GM19452 (cell line): ENCODE measurements around the gene CUX1.

Experiments
- ATAC-seq: cut with Tn5 transposase; IDR thresholded peaks from one replicate; pipeline ENCODE4 v1.9.1; 2021; ENCODE audit not compliant: unreplicated experiment

The CUX1 gene

DNA sequence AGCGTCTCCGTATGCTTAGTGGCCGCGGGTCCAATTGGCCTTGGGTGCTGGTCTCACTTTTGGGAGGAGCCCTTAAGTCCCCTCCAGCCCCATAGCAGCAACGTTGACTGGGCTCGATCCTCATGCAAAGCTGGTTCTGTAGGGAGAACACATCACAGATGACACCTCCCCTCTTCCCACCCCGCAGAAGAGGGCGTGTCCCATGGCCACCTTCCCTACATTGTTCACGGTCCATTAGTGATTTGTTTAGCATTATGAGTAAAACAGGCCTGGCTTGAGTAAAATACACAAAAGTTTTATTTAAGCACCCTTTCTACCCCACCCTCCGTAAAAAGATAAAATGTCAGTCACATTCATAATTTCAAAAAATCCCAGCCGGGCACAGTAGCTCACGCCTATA lies 380.2 kb downstream of the CUX1 start:
- no peak for ATAC-seq

- no peak for ATAC-seq
These were observed 381.1 kb downstream of the CUX1 start for GRCh38 chr7:102198417-102198956.

GRCh38 chr7:102201576-102201975 lies 384.1 kb downstream of the CUX1 start:
- no peak for ATAC-seq

- no peak for ATAC-seq
These were observed 385.1 kb downstream of the CUX1 start for GRCh38 chr7:102202556-102202955.

- ATAC-seq, result no peak
These were observed 385.8 kb downstream of the CUX1 start for GRCh38 chr7:102203218-102203617.

DNA sequence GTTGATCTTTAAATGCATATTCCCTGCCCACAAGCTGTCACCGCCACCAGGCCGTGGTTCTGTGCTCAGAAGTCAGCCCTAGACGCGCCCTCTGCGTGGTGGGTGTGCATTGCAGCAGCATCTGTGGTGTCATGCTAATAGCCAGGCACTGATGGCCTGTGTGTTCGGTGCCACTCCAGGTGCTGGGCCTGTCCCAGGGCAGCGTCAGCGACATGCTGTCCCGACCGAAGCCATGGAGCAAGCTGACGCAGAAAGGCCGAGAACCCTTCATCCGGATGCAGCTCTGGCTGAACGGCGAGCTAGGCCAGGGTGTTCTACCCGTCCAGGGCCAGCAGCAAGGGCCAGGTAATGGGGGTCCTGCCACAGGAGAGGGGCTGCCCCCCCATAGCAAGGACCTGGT lies 386.8 kb downstream of the CUX1 start:
- ATAC-seq, result no peak

DNA sequence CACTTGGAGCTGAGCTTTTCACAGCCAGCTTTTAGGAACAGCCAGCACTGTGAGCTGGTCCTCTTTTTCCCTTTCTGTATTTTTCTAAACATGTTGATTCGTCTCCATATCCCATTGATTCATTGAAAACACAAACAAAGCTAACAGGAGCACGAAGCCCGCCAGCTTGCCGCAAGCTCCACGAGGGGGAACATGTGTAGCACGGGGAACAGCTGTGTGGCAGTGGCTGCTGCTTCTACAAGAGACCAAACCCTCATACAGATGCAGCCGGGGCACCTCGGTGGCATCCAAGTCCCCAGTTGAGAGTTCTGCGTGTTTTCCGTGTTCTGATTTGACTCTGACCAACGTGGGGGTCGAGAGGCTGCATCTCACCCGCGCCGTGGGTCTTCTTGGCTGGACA lies 388.5 kb downstream of the CUX1 start:
- ATAC-seq, result no peak

DNA sequence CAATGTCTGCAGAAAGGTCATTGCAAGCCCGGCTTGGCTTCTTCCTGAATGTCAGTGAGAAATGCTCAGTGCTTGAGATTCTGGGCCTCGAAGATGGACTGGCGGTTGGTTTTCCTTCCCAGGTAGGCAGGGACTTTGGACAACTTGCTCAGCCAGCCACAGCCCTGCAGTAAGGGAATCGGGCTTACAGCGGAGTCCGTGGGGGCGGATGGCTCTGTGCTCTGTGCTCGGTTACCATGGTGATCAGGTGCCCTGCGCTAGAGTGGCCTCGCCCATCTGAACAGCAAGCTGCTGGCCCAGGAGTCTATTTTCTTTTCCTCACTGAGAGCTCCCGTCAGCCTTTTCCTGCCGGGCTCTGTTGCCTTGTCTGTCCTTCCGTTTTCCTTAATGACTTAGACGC lies 391.4 kb downstream of the CUX1 start:
- no peak for ATAC-seq

DNA sequence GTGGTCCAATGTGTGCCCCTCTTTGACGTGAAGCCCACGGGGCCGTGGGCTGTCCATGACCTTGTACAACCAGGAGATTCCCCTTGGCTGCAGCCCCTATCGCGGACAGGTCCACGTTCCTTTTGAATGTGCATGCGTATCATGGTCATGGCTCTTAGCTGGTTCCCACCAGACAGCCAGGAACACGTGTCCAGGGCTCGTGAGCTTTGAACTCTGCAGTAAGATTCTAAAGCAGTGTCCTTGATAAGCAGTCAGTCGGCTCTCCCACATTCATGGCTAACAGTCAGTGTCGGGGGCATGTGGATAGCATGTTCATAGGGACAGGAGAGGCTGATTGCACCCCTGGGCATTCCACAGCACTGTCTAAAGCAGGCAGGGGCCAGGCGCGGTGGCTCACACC lies 393.4 kb downstream of the CUX1 start:
- ATAC-seq, result no peak

DNA sequence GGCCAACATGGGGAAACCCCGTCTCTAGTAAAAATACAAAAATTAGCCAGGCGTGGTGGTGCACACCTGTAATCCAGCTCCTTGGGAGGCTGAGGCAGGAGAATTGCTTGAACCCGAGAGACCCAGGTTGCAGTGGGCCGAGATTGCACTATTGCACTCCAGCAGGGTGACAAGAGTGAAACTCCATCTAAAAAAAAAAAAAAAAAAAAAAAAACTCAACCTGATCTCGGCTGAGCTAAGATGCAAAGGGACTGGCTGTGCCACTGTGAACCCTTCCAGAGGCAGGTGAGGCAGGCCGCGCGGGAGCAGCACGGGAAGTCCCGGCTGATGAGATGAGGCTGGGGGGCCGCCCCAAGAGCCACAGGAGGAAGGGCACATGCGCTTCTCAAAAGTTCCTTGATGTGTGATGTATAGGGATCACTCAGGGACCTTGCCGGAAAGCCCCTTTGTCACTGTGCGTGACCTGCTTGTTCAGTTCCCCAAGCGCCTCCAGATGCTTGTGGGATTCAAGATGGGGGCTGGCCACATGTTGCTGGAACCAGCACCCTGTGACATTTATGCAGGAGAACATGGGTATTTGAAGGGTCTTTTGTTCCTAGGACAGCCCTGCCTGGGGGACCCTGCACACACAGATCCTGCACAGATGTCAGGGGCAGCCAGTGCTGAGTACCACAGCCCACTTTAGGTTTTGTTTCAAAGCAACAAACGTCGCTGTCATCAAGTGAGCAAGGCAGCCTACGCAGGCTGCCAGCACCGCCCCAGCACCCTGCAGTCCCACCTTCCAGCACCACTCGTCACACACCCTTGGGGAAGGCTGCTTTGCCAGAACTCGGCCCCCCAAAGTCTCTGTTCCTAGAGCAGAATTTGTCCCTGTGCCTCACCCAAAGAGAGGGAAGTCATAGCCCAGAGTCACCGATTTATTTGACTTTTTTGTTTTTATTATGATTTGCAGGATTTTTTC lies 394.4 kb downstream of the CUX1 start:
- ATAC-seq, result no peak

DNA sequence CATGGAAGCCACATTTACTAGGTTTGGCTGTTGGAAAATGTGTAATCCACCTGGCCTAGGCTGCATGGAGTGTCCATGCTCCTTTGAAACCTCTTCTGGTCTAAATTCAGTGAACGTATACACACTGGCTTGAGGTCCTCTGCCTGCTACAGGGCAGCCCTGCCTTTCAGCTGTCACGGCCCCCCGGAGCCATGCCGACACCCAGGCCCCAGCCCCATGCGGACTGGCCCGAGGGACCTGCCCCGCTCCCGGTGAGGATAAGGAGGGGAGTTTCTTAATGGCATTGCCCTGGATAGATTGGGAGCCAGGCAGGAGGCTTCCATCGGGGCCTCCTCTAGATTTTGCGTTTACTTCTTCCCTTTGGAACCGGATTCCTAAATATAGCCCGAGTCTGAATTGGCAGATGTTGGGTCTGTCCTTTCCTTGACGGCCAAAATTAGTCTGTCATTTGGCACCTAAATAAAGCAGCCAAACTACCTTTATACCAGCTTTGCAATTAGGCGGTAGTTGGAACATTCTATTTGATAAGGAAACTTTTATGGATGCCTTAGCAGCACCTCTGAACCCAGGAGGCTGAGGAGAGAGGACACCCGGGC lies 397.1 kb downstream of the CUX1 start:
- ATAC-seq, result no peak

DNA sequence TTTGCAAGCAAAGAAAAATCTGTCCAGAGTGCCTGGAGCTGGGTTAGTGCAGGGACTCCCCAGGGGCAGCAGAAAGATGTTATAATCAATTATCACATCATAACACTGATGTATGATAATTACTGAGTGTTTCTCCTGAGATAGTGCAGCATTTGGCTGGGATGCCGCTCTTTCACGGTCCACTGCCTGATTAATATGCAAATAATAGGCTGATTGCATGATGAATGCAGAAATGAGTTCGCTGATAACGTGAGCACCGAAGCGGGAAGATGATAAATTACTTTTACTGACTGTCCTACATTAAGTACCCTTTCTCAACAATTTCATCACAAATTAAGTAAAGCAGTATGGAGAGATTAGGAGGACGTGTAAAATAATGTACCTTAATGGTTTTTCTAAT lies 397.8 kb downstream of the CUX1 start:
- no peak for ATAC-seq

DNA sequence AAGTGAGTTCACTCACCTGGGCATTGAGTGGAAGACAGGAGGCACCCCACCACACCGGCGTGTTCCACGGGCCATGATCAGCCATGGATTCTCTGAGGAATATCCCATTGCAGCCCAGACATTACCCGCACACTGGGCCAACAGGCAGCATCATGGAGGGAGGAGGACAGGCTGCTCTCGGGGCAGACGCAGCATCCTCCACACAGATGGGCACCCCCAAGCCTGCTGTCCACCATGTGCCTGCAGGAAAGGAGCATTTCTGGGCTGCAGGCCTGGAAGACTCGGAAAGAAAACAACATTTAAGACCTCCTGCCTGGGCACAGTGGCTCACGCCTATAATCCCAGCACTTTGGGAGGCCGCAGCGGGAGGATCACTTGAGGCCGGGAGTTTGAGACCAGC lies 398.3 kb downstream of the CUX1 start:
- no peak for ATAC-seq

- ATAC-seq, result no peak
These were observed 399.3 kb downstream of the CUX1 start for GRCh38 chr7:102216573-102217314.

DNA sequence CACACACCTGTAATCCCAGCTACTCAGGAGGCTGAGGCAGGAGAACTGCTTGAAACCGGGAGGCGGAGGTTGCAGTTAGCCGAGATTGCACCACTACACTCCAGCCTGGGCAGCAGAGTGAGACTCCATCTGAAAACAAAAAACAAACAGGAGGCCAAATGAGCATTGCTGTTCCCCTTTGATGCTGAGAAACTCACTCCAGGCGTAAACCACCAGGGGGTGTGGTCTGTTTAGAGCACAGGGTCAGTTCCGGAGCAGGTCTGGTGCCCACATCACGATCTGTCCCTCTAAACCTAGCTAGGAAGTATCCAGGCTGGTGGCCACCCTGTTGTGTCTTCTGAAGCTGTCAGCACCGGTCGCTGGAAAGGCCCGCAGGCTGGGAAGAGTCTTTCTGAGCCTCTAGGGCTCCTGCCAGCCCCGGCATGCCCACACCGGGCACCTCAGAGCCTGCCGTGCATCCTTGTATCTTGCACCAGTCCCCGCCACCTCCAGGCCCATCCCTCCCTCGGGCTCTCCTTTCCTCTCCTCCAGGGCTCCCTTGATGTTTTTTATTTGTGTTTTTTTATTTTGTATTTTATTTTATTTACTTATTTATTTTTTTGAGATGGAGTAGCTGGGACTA lies 402.9 kb downstream of the CUX1 start:
- ATAC-seq, result no peak

GRCh38 chr7:102220960-102221800 lies 403.8 kb downstream of the CUX1 start:
- ATAC-seq, result no peak

DNA sequence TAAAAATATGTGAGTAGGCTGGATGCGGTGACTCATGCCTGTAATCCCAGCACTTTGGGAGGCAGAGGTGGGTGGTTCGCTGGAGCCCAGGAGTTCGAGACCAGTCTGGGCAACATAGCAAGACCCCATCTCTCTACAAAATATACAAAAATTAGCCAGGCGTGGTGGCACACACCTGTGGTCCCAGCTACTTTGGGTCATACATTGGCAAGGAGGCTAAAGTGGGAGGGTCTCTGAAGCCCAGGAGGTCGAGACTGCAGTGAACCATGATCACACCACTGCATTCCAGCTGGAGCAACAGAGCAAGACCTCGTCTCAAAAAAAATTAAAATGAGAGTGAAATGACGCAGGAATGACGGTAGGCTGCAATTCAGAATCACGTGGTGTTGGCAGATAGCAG lies 404.5 kb downstream of the CUX1 start:
- no peak for ATAC-seq

- no peak for ATAC-seq
These were observed 405.0 kb downstream of the CUX1 start for GRCh38 chr7:102222445-102222844.

DNA sequence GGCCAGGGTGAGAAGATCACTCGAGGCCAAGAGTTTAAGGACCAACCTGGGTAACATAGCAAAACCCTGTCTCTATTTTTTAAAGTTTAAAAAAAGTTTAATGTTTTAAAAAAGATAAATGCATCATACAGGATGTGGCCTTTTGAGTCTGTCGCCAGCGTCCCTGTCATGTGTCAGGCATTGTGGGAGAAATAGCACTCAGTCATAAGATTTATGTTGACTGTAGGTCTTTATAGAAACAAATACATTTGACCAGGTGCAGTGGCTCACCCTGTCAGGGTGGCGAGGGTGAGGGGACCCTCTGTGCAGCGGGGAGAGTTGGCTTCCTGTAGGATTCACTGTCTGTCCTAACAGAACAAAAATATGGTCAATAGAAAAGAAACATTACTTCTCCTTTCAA lies 405.8 kb downstream of the CUX1 start:
- ATAC-seq, result no peak

DNA sequence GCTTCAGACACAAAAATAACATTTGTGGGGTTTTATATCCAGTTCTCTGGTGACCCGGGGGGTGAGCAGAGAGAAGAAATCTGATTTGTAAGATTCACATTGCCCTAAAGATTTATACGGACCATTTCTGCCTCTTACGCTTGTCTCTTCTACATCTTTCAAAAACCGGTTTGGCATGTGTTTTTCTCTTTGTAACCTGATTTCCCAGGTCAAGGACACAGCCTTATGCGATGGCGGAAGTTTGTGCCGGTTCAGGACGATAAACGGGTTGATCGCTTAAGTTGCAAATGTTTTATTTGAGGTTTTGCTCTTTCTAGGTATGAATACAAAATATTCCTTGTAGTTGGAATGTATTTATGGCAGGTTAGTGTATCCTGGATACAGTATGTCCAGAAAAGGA lies 407.6 kb downstream of the CUX1 start:
- ATAC-seq, result no peak
